Measurements from ENCODE around the gene PLD1. TPM values are rescaled to one million over a fixed set of nuclear protein-coding genes. Genes with fewer than 3 reads are reported as not detected.

PLD1 gene
- total RNA-seq, 6 experiments from 2014 or later: 13.3 to 29.9 (median 18.5) TPM

- no peak for ATAC-seq
- intact Hi-C loops (cut with DNase I): no loop called here
- no peak overlapping the region for H3K4me3 ChIP-seq
- TF ChIP-seq, protein P1, sequence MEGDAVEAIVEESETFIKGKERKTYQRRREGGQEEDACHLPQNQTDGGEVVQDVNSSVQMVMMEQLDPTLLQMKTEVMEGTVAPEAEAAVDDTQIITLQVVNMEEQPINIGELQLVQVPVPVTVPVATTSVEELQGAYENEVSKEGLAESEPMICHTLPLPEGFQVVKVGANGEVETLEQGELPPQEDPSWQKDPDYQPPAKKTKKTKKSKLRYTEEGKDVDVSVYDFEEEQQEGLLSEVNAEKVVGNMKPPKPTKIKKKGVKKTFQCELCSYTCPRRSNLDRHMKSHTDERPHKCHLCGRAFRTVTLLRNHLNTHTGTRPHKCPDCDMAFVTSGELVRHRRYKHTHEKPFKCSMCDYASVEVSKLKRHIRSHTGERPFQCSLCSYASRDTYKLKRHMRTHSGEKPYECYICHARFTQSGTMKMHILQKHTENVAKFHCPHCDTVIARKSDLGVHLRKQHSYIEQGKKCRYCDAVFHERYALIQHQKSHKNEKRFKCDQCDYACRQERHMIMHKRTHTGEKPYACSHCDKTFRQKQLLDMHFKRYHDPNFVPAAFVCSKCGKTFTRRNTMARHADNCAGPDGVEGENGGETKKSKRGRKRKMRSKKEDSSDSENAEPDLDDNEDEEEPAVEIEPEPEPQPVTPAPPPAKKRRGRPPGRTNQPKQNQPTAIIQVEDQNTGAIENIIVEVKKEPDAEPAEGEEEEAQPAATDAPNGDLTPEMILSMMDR (IDR thresholded peaks at IDR 0.05): no peak
- TF ChIP-seq POLR2A (IDR thresholded peaks at IDR 0.05): no peak
- no peaks in the 10 kb centered on the region for H3K27me3 ChIP-seq
- H3K36me3 ChIP-seq: no peaks in the 10 kb centered on the region
- no peak for DNase-seq
- H3K4me1 ChIP-seq: peaks cover 0 to 3% (median 1%) of the 10 kb centered on the region in 4 donors
- no peaks in the 10 kb centered on the region for H3K9me3 ChIP-seq
- 75% methylated on average over 1 of the region's 1 CpG for WGBS (ENCODE audit: insufficient coverage, low coverage, low lambda C conversion rate, missing lambda C conversion rate)
- H3K27ac ChIP-seq: no peak overlapping the region
Observed at GRCh38 chr3:171620825-171621434, 189.4 kb downstream of the PLD1 start.

- Histone ChIP-seq H3K4me3 (no peak overlapping the region), H3K9me3 (no peaks in the 10 kb centered on the region), H3K36me3 (peaks cover 0 to 6% (median 0%) of the 10 kb centered on the region in 4 donors), H3K27ac (peak overlapping the region in 2 of 3 donors; percentile 4 to 48), H3K27me3 (no peaks in the 10 kb centered on the region), H3K4me1 (peaks cover 0 to 30% (median 6%) of the 10 kb centered on the region in 4 donors)
- no peak for DNase-seq
- no peak for TF ChIP-seq POLR2A (IDR thresholded peaks at IDR 0.05)
- TF ChIP-seq, protein P1 (IDR thresholded peaks at IDR 0.05): no peak
- intact Hi-C loops (cut with DNase I): no loop called here
- peak in 1 of 4 donors; percentile 76 for ATAC-seq
- WGBS (ENCODE audit: insufficient coverage, low coverage, low lambda C conversion rate, missing lambda C conversion rate): 89% methylated on average over 4 of the region's 4 CpGs
Observed at GRCh38 chr3:171616798-171617197, 193.5 kb downstream of the PLD1 start.

DNA sequence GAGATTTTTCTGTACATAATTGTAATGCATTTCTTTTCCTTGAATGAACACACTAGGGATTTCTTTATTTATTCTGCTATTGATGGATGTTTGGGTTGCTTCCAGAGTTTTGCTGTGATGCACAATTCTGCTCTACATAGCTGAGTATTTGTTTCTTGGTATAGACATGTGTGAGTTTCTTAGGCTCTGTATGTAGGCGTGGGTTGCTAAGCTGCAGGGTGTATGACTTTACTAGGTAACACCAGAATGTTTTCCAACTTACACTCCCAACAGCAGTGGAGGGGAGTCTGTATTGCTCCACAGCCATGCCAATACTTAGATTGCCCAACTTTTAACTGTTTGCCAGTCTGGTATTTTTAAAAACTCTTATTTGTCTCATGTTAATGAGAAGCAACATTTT is 194.6 kb downstream of the PLD1 start:
- H3K9me3 ChIP-seq: no peaks in the 10 kb centered on the region
- H3K4me3 ChIP-seq: no peak overlapping the region
- no peak overlapping the region for H3K27ac ChIP-seq
- DNase-seq (no peak), ATAC-seq (peak; percentile 82 to 91 (median 90))
- TF ChIP-seq, protein P1 (IDR thresholded peaks at IDR 0.05): no peak
- TF ChIP-seq POLR2A (IDR thresholded peaks at IDR 0.05): no peak
- H3K4me1 ChIP-seq: peaks cover 0 to 30% (median 6%) of the 10 kb centered on the region in 4 donors
- peaks cover 0 to 13% (median 0%) of the 10 kb centered on the region in 4 donors for H3K36me3 ChIP-seq
- 44% methylated on average over 1 of the region's 1 CpG for WGBS (ENCODE audit: insufficient coverage, low coverage, low lambda C conversion rate, missing lambda C conversion rate)
- intact Hi-C loops (cut with DNase I): no loop called here
- H3K27me3 ChIP-seq: no peaks in the 10 kb centered on the region

DNA sequence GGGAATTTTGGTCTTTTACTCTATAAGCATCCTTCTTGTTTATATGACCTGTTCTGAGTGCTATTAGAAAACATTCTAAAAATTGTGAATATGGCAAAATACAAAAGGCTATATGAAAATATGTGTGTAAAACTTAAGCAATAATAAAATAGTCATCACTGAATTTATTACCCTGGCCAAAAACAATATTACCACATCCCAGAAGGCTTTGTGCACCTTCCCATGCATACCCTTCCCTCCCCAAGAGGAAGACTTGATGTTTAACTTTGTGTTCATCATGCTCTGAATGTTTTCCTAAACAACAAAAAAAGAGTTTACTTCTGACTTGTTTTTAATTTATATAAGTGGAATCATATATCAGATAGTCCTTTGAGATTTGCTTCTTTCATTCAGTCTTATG is 195.0 kb downstream of the PLD1 start:
- peaks cover 0 to 13% (median 0%) of the 10 kb centered on the region in 4 donors for H3K36me3 ChIP-seq
- TF ChIP-seq POLR2A (IDR thresholded peaks at IDR 0.05): no peak
- TF ChIP-seq, protein P1 (IDR thresholded peaks at IDR 0.05): no peak
- intact Hi-C loops (cut with DNase I): no loop called here
- H3K27me3 ChIP-seq: no peaks in the 10 kb centered on the region
- H3K27ac ChIP-seq: no peak overlapping the region
- H3K4me1 ChIP-seq: peaks cover 0 to 30% (median 6%) of the 10 kb centered on the region in 4 donors
- ATAC-seq: no peak
- no peak overlapping the region for H3K4me3 ChIP-seq
- no peak for DNase-seq
- H3K9me3 ChIP-seq: no peaks in the 10 kb centered on the region

Data from right lobe of liver (tissue), 6 donors.